Keratinocyte (primary cell): ENCODE measurements around the gene E2F3. TPM values are rescaled to one million over a fixed set of nuclear protein-coding genes. Genes with fewer than 3 reads are reported as not detected.

Experiments
- DNase-seq: peaks from one replicate; pipeline ENCODE4 v3.0.0-alpha.2; 2011; ENCODE audit warnings: low read depth, missing footprints, low spot score
- FAIRE-seq: peaks from 2 replicates; lab custom pipeline; 2011; peaks lifted over from hg19 to GRCh38; lab: Jason Lieb, UNC
- H2AFZ ChIP-seq: 2 replicates; pipeline ENCODE4 v1.6.0; 2012; ENCODE audit warnings: low read length, control low read depth, inconsistent platforms; ENCODE audit not compliant: control insufficient read depth
- H3K27ac ChIP-seq: 2 replicates; pipeline ENCODE4 v1.5.1; 2011; ENCODE audit warnings: low read length; ENCODE audit not compliant: control insufficient read depth, insufficient read depth
- H3K27me3 ChIP-seq: 3 replicates; pipeline ENCODE4 v1.6.0; 2011; ENCODE audit warnings: low read length; ENCODE audit not compliant: control insufficient read depth, insufficient read depth; ENCODE audit errors: extremely low read depth
- H3K36me3 ChIP-seq, 2 experiments: 2 replicates in 1 of 2; 3 replicates in 1 of 2; pipeline ENCODE4 v1.5.1; 2011; ENCODE audit warnings: low read length in 2 of 2, mild to moderate bottlenecking in 1 of 2; ENCODE audit not compliant: control insufficient read depth in 2 of 2, insufficient read depth in 2 of 2; ENCODE audit errors: extremely low read depth in 1 of 2
- H3K4me1 ChIP-seq: 3 replicates; pipeline ENCODE4 v1.5.1; 2011; ENCODE audit warnings: low read length; ENCODE audit not compliant: control insufficient read depth, insufficient read depth; ENCODE audit errors: extremely low read depth
- H3K4me2 ChIP-seq: 3 replicates; pipeline ENCODE4 v1.6.0; 2011; ENCODE audit warnings: low read depth, low read length; ENCODE audit not compliant: control insufficient read depth, insufficient read depth; ENCODE audit errors: extremely low read depth
- H3K4me3 ChIP-seq, 3 experiments: fragments of 200-600 bp in 1 of 3; sonication (generic) in 1 of 3; 2 replicates in 2 of 3; 3 replicates in 1 of 3; pipeline ENCODE4 v1.5.1; 2011 to 2016; ENCODE audit warnings: low read length in 3 of 3, mild to moderate bottlenecking in 3 of 3, control low read depth in 2 of 3, inconsistent platforms in 1 of 3, low read depth in 1 of 3, mixed read lengths in 1 of 3, mixed run types in 1 of 3, moderate library complexity in 1 of 3; ENCODE audit not compliant: control insufficient read depth in 2 of 3, insufficient read depth in 2 of 3; ENCODE audit errors: extremely low read depth in 1 of 3
- H3K79me2 ChIP-seq: 2 replicates; pipeline ENCODE4 v1.6.0; 2012; ENCODE audit warnings: low read length; ENCODE audit not compliant: control insufficient read depth, insufficient read depth
- H3K9ac ChIP-seq: 3 replicates; pipeline ENCODE4 v1.6.0; 2011; ENCODE audit warnings: low read length; ENCODE audit not compliant: control insufficient read depth, insufficient read depth; ENCODE audit errors: extremely low read depth
- H3K9me1 ChIP-seq: 3 replicates; pipeline ENCODE4 v1.6.0; 2011; ENCODE audit warnings: low read length; ENCODE audit not compliant: control insufficient read depth, insufficient read depth; ENCODE audit errors: extremely low read depth
- H3K9me3 ChIP-seq: 2 replicates; pipeline ENCODE4 v1.5.1; 2012; ENCODE audit warnings: low read depth, low read length; ENCODE audit not compliant: control insufficient read depth
- H4K20me1 ChIP-seq: 3 replicates; pipeline ENCODE4 v1.6.0; 2011; ENCODE audit warnings: low read length; ENCODE audit not compliant: control insufficient read depth, insufficient read depth; ENCODE audit errors: extremely low read depth
- CTCF ChIP-seq, 3 experiments: IDR thresholded peaks in 1 of 3; conservative IDR thresholded peaks in 1 of 3; optimal IDR thresholded peaks in 1 of 3; 2 replicates in 2 of 3; 3 replicates in 1 of 3; pipeline versions ENCODE3 to v1.5.1; 2011; ENCODE audit warnings: low read length in 3 of 3, mild to moderate bottlenecking in 3 of 3, moderate library complexity in 2 of 3, control low read depth in 1 of 3, inconsistent platforms in 1 of 3; ENCODE audit not compliant: insufficient read depth in 2 of 3; ENCODE audit errors: extremely low read depth in 1 of 3
- EZH2 ChIP-seq: IDR thresholded peaks from one replicate; pipeline ENCODE4 v1.6.1; 2012; ENCODE audit warnings: inconsistent platforms, mild to moderate bottlenecking, low read length, moderate library complexity
- dilution Hi-C: fragments of 300-500 bp; cut with MboI; formaldehyde crosslinking; loops from one replicate; pipeline ENCODE4 v1.7.0; 2020; ENCODE audit warnings: low sequenced_read_pairs; ENCODE audit not compliant: extremely low pct_ligation_motif_present
- polyA plus RNA-seq, 5 experiments: library from polyadenylated mRNA; depleted of rRNA in 3 of 5; stranded (reverse) in 3 of 5; stranded (forward) in 1 of 5; unstranded in 1 of 5; fragments of >200 nt; gene quantifications; 1 replicate in 1 of 5; 2 replicates in 3 of 5; 3 replicates in 1 of 5; pipeline versions ENCODE4 v1.2.1 to v1.2.3, GENCODE V29; 2011 to 2012; ENCODE audit warnings: missing spikeins in 2 of 5, low read depth in 1 of 5, low replicate concordance in 1 of 5

E2F3 gene
- polyA plus RNA-seq, 1 donor (not counting 4 experiments of a cell fraction or from before 2014, with no cell fraction given): 14.6 TPM

DNA sequence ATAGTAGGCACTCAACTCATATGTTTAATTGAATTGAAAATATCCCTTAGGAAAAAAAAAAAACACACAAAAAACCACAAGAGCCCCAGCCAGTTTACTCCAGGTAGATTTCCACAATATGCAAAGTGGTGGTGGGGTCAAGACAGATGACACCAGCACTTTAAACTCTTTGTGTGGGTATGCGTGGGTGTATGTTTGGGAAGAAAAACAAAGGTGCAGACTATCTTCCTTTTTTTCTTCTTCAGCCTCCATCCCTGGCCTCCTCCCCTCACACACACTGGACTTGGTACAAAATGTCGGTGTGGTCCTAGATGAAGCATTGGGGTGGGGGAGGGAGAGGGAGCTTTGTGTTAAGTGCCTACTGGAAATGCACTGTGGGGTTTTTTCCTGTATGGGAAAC, 90.4 kb downstream of the E2F3 start:
- H3K4me3 ChIP-seq: no peak overlapping the region
- H3K27ac ChIP-seq: no peak overlapping the region
- no peaks in the 10 kb centered on the region for H4K20me1 ChIP-seq
- TF ChIP-seq EZH2: no peak
- no peak for TF ChIP-seq CTCF (optimal IDR thresholded peaks at IDR 0.05 in 1 of 3, IDR thresholded peaks at IDR 0.05 in 1 of 3, conservative IDR thresholded peaks at IDR 0.05 in 1 of 3; ENCODE audit: extremely low read depth in 1 of 3, insufficient read depth in 2 of 3, low read length in 3 of 3)
- peaks cover 9 to 22% of the 10 kb centered on the region in 2 experiments for H3K36me3 ChIP-seq
- no peak overlapping the region for H3K9ac ChIP-seq
- H3K9me3 ChIP-seq: no peaks in the 10 kb centered on the region
- no peak for DNase-seq
- no peaks in the 10 kb centered on the region for H3K27me3 ChIP-seq
- H3K79me2 ChIP-seq: no peaks in the 10 kb centered on the region
- FAIRE-seq: peak; percentile 20
- dilution Hi-C loops: no loop called here
- no peak overlapping the region for H2AFZ ChIP-seq
- no peaks in the 10 kb centered on the region for H3K4me1 ChIP-seq
- no peak overlapping the region for H3K4me2 ChIP-seq
- H3K9me1 ChIP-seq: no peaks in the 10 kb centered on the region

DNA sequence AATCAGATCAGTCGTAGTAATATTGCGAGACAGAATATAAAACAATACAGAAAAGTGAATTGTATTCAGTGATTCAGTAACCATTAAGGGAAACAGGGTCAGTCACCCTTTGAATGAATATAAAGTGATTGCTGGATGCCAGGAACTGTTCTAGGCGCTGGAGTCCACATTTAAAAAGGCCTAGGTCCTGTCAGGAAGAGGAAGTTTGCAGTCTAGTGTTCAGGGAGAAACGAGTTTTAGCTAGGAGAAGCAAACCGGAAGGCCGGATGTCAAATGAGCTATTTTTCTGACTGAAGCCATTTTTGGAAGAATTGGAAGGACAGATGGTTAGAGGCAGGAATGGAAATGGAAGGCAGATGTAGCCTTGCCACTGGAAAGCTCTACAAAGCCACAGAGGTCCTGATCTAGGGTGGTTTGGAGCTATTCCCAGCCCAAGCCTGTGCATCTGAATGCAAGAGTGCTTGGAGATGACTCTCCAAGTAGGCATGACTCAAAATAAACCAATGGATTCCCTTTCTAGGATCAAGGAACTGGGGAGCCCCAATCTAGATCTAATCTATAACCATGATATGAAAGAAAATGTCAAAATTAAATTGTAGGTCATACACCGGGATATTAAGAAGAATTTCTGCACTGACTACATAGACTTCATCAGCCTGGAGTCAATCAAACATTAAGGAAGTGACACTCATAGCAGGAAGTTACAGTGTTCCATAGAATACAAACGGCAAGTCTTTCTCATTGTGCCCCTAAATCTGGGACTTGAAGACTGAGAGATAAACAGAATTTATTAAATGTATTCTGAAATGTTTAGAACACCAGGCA, 95.7 kb downstream of the E2F3 start:
- Histone ChIP-seq H3K27ac (no peak overlapping the region), H3K4me1 (no peaks in the 10 kb centered on the region), H3K27me3 (no peaks in the 10 kb centered on the region), H3K4me3 (no peak overlapping the region), H3K79me2 (no peaks in the 10 kb centered on the region), H2AFZ (no peak overlapping the region), H3K4me2 (no peak overlapping the region), H4K20me1 (no peaks in the 10 kb centered on the region), H3K9me1 (no peaks in the 10 kb centered on the region), H3K36me3 (peaks cover 0 to 2% of the 10 kb centered on the region in 2 experiments), H3K9ac (no peak overlapping the region), H3K9me3 (no peaks in the 10 kb centered on the region)
- TF ChIP-seq CTCF (optimal IDR thresholded peaks at IDR 0.05 in 1 of 3, IDR thresholded peaks at IDR 0.05 in 1 of 3, conservative IDR thresholded peaks at IDR 0.05 in 1 of 3; ENCODE audit: extremely low read depth in 1 of 3, insufficient read depth in 2 of 3, low read length in 3 of 3): no peak
- no peak for TF ChIP-seq EZH2
- dilution Hi-C loops: no loop called here
- DNase-seq (no peak), FAIRE-seq (no peak)
